ENCODE results near the gene CUL5.

Gene CUL5

GRCh38 chr11:108121274-108122155 is 112.8 kb downstream of the CUL5 start, which contains the start of gene ACAT1:
Gene ACAT1 (plus strand): TSS chr11:108121567. CDS start chr11:108121607, 40 bp downstream.
- no peak for TF ChIP-seq EZH2phosphoT487 (conservative IDR thresholded peaks at IDR 0.05; ENCODE audit: low read length)
- TF ChIP-seq, protein P1, sequence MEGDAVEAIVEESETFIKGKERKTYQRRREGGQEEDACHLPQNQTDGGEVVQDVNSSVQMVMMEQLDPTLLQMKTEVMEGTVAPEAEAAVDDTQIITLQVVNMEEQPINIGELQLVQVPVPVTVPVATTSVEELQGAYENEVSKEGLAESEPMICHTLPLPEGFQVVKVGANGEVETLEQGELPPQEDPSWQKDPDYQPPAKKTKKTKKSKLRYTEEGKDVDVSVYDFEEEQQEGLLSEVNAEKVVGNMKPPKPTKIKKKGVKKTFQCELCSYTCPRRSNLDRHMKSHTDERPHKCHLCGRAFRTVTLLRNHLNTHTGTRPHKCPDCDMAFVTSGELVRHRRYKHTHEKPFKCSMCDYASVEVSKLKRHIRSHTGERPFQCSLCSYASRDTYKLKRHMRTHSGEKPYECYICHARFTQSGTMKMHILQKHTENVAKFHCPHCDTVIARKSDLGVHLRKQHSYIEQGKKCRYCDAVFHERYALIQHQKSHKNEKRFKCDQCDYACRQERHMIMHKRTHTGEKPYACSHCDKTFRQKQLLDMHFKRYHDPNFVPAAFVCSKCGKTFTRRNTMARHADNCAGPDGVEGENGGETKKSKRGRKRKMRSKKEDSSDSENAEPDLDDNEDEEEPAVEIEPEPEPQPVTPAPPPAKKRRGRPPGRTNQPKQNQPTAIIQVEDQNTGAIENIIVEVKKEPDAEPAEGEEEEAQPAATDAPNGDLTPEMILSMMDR (IDR thresholded peaks at IDR 0.05; ENCODE audit: insufficient read depth, low read length, poor library complexity, severe bottlenecking), result no peak

GRCh38 chr11:108122166-108122628 is 113.5 kb downstream of the CUL5 start:
- H3K9ac ChIP-seq (ENCODE audit: low read length), result peak overlapping the region; percentile 72
- peaks cover 13% of the 10 kb centered on the region; the same call in 1 of the 2 replicates for H3K79me2 ChIP-seq (ENCODE audit: insufficient read depth, low read length)
- peak overlapping the region; percentile 80 for H3K4me2 ChIP-seq (ENCODE audit: low read depth, low read length, poor library complexity, severe bottlenecking)
- H3K27ac ChIP-seq (ENCODE audit: low read depth, low read length), result no peak overlapping the region
- H3K9me3 ChIP-seq (ENCODE audit: insufficient read depth, low read length), result no peaks in the 10 kb centered on the region
- H3K4me3 ChIP-seq (ENCODE audit: insufficient read depth, low read length, poor library complexity, severe bottlenecking), result peak overlapping the region; percentile 88
- TF ChIP-seq EZH2phosphoT487 (conservative IDR thresholded peaks at IDR 0.05; ENCODE audit: low read length), result no peak
- TF ChIP-seq, protein P1 (IDR thresholded peaks at IDR 0.05; ENCODE audit: insufficient read depth, low read length, poor library complexity, severe bottlenecking), result no peak
- H3K9me2 ChIP-seq (replicated peaks; ENCODE audit: insufficient read depth, low read length), result no peaks in the 10 kb centered on the region
- H3F3A ChIP-seq (ENCODE audit: insufficient read depth), result 0 out of 2 replicates have a peak, but pooled peaks cover 3% of the 10 kb centered on the region
- H4K20me1 ChIP-seq (ENCODE audit: low read depth, low read length), result no peaks in the 10 kb centered on the region
- no peaks in the 10 kb centered on the region for H3K27me3 ChIP-seq (ENCODE audit: low read length)
- no peaks in the 10 kb centered on the region for H3K36me3 ChIP-seq (ENCODE audit: low read length)
- H2AFZ ChIP-seq (ENCODE audit: low read depth, low read length, severe bottlenecking), result no peak overlapping the region

More at GRCh38 chr11:108121274-108122155, 112.8 kb downstream of the CUL5 start, which contains the start of gene ACAT1:
- Histone ChIP-seq H3K4me3 (ENCODE audit: insufficient read depth, low read length, poor library complexity, severe bottlenecking) (peak within 1 kb of the TSS; percentile 88), H3K79me2 (ENCODE audit: insufficient read depth, low read length) (peaks cover 13% of the 10 kb centered on the region; the same call in 1 of the 2 replicates), H3K9me2 (replicated peaks; ENCODE audit: insufficient read depth, low read length) (no peaks in the 10 kb centered on the region), H3K27me3 (ENCODE audit: low read length) (no peaks in the 10 kb centered on the region), H3K9me3 (ENCODE audit: insufficient read depth, low read length) (no peaks in the 10 kb centered on the region), H2AFZ (ENCODE audit: low read depth, low read length, severe bottlenecking) (peak within 1 kb of the TSS; percentile 96), H3K4me2 (ENCODE audit: low read depth, low read length, poor library complexity, severe bottlenecking) (peak within 1 kb of the TSS; percentile 80), H4K20me1 (ENCODE audit: low read depth, low read length) (no peaks in the 10 kb centered on the region), H3K27ac (ENCODE audit: low read depth, low read length) (peak within 1 kb of the TSS; percentile 30; the same call in 1 of the 2 replicates), H3K36me3 (ENCODE audit: low read length) (no peaks in the 10 kb centered on the region), H3K9ac (ENCODE audit: low read length) (peak within 1 kb of the TSS; percentile 72), H3F3A (ENCODE audit: insufficient read depth) (0 out of 2 replicates have a peak, but pooled peaks cover 3% of the 10 kb centered on the region)

GRCh38 chr11:108125096-108125495 is 116.4 kb downstream of the CUL5 start:
- Histone ChIP-seq H3F3A (ENCODE audit: insufficient read depth) (no peaks in the 10 kb centered on the region), H3K27ac (ENCODE audit: low read depth, low read length) (no peak overlapping the region), H3K9ac (ENCODE audit: low read length) (no peak overlapping the region), H3K9me3 (ENCODE audit: insufficient read depth, low read length) (no peaks in the 10 kb centered on the region), H3K4me3 (ENCODE audit: insufficient read depth, low read length, poor library complexity, severe bottlenecking) (no peak overlapping the region), H3K79me2 (ENCODE audit: insufficient read depth, low read length) (peaks cover 13% of the 10 kb centered on the region; the same call in 1 of the 2 replicates), H3K9me2 (replicated peaks; ENCODE audit: insufficient read depth, low read length) (no peaks in the 10 kb centered on the region), H4K20me1 (ENCODE audit: low read depth, low read length) (no peaks in the 10 kb centered on the region), H3K36me3 (ENCODE audit: low read length) (no peaks in the 10 kb centered on the region), H3K4me2 (ENCODE audit: low read depth, low read length, poor library complexity, severe bottlenecking) (no peak overlapping the region), H2AFZ (ENCODE audit: low read depth, low read length, severe bottlenecking) (no peak overlapping the region), H3K27me3 (ENCODE audit: low read length) (no peaks in the 10 kb centered on the region)
- no peak for TF ChIP-seq EZH2phosphoT487 (conservative IDR thresholded peaks at IDR 0.05; ENCODE audit: low read length)
- TF ChIP-seq, protein P1 (IDR thresholded peaks at IDR 0.05; ENCODE audit: insufficient read depth, low read length, poor library complexity, severe bottlenecking), result no peak
